Tibial artery (tissue), 4 donors: ENCODE data around the gene RSPH6A.
A peak's percentile ranks its signal among the peaks of the same experiment; 100 is the strongest.

Experiments used
- DNase-seq, 2 donors: peaks; one replicate each; pipeline ENCODE4 v3.0.0-alpha.2; 2019
- H3K27ac ChIP-seq, 2 donors: fragments of 200-600 bp; sonication (generic) in 1 of 2; 1 replicate in 1 of 2; 2 replicates in 1 of 2; pipeline ENCODE4 v1.5.1; 2018 to 2019; ENCODE audit warnings: mild to moderate bottlenecking in 1 of 2
- H3K27me3 ChIP-seq, 2 donors: fragments of 200-600 bp; sonication (generic) in 1 of 2; one replicate each; pipeline versions ENCODE4 v1.5.1 to v1.6.0; 2016 to 2019
- H3K36me3 ChIP-seq, 3 donors: fragments of 200-600 bp; sonication (generic) in 2 of 3; one replicate each; pipeline ENCODE4 v1.5.1; 2016 to 2019; ENCODE audit warnings: mild to moderate bottlenecking in 2 of 3
- H3K4me1 ChIP-seq, 4 donors: fragments of 200-600 bp; sonication (generic) in 2 of 4; 1 replicate in 3 of 4; 2 replicates in 1 of 4; pipeline ENCODE4 v1.5.1; 2016 to 2019
- H3K4me3 ChIP-seq, 2 donors: fragments of 200-600 bp; sonication (generic) in 1 of 2; 1 replicate in 1 of 2; 2 replicates in 1 of 2; pipeline ENCODE4 v1.5.1; 2018 to 2019; ENCODE audit warnings: mild to moderate bottlenecking in 2 of 2
- H3K9me3 ChIP-seq, 3 donors: fragments of 200-600 bp; sonication (generic) in 1 of 3; one replicate each; pipeline ENCODE4 v1.5.1; 2016 to 2019
- CTCF ChIP-seq, 2 experiments: fragments of 200-600 bp in 1 of 2; fragments of 450-650 bp in 1 of 2; IDR thresholded peaks; one replicate each; pipeline ENCODE4 v1.5.1; 2017 to 2019; ENCODE audit warnings: antibody characterized with exemption in 2 of 2, mild to moderate bottlenecking in 1 of 2, moderate library complexity in 1 of 2
- intact Hi-C: fragments of 100-400 bp; cut with DNase I; formaldehyde crosslinking; loops from one replicate; pipeline ENCODE4 v1.15.0; 2023; ENCODE audit warnings: low total_unique reads

RSPH6A gene

GRCh38 chr19:45862271-45862563, 47.1 kb upstream of the RSPH6A start:
- TF ChIP-seq CTCF (IDR thresholded peaks at IDR 0.05): no peak
- H3K27ac ChIP-seq: peak overlapping the region; percentile 89 to 98
- peaks cover 5 to 17% (median 12%) of the 10 kb centered on the region in 3 donors for H3K36me3 ChIP-seq
- no peak for DNase-seq
- peaks cover 0 to 25% (median 16%) of the 10 kb centered on the region in 4 donors for H3K4me1 ChIP-seq
- no peaks in the 10 kb centered on the region for H3K9me3 ChIP-seq
- intact Hi-C loops: no loop called here
- peaks cover 3 to 33% of the 10 kb centered on the region in 2 donors for H3K27me3 ChIP-seq
- peak overlapping the region; percentile 92 to 100 for H3K4me3 ChIP-seq

GRCh38 chr19:45860359-45861259, 45.5 kb upstream of the RSPH6A start:
- intact Hi-C loops: no loop called here
- H3K36me3 ChIP-seq: peaks cover 5 to 30% (median 12%) of the 10 kb centered on the region in 3 donors

GRCh38 chr19:45854167-45854778, 39.2 kb upstream of the RSPH6A start:
- H3K27me3 ChIP-seq: no peaks in the 10 kb centered on the region
- no peaks in the 10 kb centered on the region for H3K4me1 ChIP-seq
- H3K27ac ChIP-seq: no peak overlapping the region
- intact Hi-C loops: no loop called here
- no peak overlapping the region for H3K4me3 ChIP-seq
- H3K36me3 ChIP-seq: peaks cover 42 to 84% (median 57%) of the 10 kb centered on the region in 3 donors
- H3K9me3 ChIP-seq: no peaks in the 10 kb centered on the region
- TF ChIP-seq CTCF (IDR thresholded peaks at IDR 0.05): no peak
- DNase-seq: no peak

More at GRCh38 chr19:45860359-45861259, 45.5 kb upstream of the RSPH6A start:
- Histone ChIP-seq H3K27ac (no peak overlapping the region), H3K4me1 (peaks cover 0 to 25% (median 16%) of the 10 kb centered on the region in 4 donors), H3K4me3 (no peak overlapping the region), H3K9me3 (no peaks in the 10 kb centered on the region), H3K27me3 (peaks cover 3 to 21% of the 10 kb centered on the region in 2 donors)
- TF ChIP-seq CTCF (IDR thresholded peaks at IDR 0.05): no peak
- DNase-seq: no peak

GRCh38 chr19:45852983-45853382, 37.9 kb upstream of the RSPH6A start:
- intact Hi-C loops: no loop called here
- no peak for TF ChIP-seq CTCF (IDR thresholded peaks at IDR 0.05)
- H3K27me3 ChIP-seq: no peaks in the 10 kb centered on the region
- no peak overlapping the region for H3K27ac ChIP-seq
- no peaks in the 10 kb centered on the region for H3K4me1 ChIP-seq
- peaks cover 54 to 87% (median 63%) of the 10 kb centered on the region in 3 donors for H3K36me3 ChIP-seq
- no peak overlapping the region for H3K4me3 ChIP-seq
- no peaks in the 10 kb centered on the region for H3K9me3 ChIP-seq
- no peak for DNase-seq

- Histone ChIP-seq H3K4me3 (no peak overlapping the region), H3K9me3 (no peaks in the 10 kb centered on the region), H3K4me1 (no peaks in the 10 kb centered on the region), H3K27ac (no peak overlapping the region), H3K27me3 (no peaks in the 10 kb centered on the region), H3K36me3 (peaks cover 61 to 92% (median 70%) of the 10 kb centered on the region in 3 donors)
- intact Hi-C loops: no loop called here
- no peak for TF ChIP-seq CTCF (IDR thresholded peaks at IDR 0.05)
- DNase-seq: no peak
These were observed 37.1 kb upstream of the RSPH6A start for GRCh38 chr19:45852145-45852750.
